A549 (cell line): Measurements from ENCODE around the gene CES4A. TPM values are rescaled to one million over a fixed set of nuclear protein-coding genes. Genes with fewer than 3 reads are reported as not detected.

Experiments used
- ATAC-seq, 2 experiments: fragments of 200-7000 bp in 1 of 2; fragments of >200 bp in 1 of 2; cut with Nextera tagmentation in 1 of 2; cut with Tn5 transposase in 1 of 2; 3 replicates each; pipeline versions ENCODE4 v1.8.0 to v1.9.1; 2018 to 2020; ENCODE audit warnings: mild to moderate bottlenecking in 1 of 2, moderate library complexity in 1 of 2
- CTCF ChIA-PET: fragments of 300-600 bp; sonication (Branson Sonifier 250); formaldehyde crosslinking; extraction: SDS; loops from one replicate; lab custom pipeline; 2021; ENCODE audit warnings: antibody characterized with exemption, inconsistent platforms; lab: Yijun Ruan, JAX
- POLR2A ChIA-PET: fragments of 350-600 bp; formaldehyde crosslinking; extraction: SDS; loops from one replicate; lab custom pipeline; 2021; ENCODE audit warnings: antibody characterized with exemption, inconsistent platforms; lab: Yijun Ruan, JAX
- DNase-seq, 2 experiments: peaks; one replicate each; pipeline versions ENCODE4 v3.0.0 to v3.0.0-alpha.2; 2011 to 2016; ENCODE audit warnings: low read depth in 1 of 2, low spot score in 1 of 2
- FAIRE-seq: peaks from 2 replicates; lab custom pipeline; 2011; peaks lifted over from hg19 to GRCh38; lab: Jason Lieb, UNC
- H3K27ac ChIP-seq, 2 experiments: fragments of >200 bp; sonication (Bioruptor Twin); formaldehyde crosslinking; 3 replicates each; pipeline ENCODE4 v1.5.1; 2016 to 2017
- H3K4me1 ChIP-seq: fragments of >200 bp; sonication (Bioruptor Twin); formaldehyde crosslinking; 3 replicates; pipeline ENCODE4 v1.6.1; 2016
- H3K4me2 ChIP-seq: fragments of >200 bp; sonication (Bioruptor Twin); formaldehyde crosslinking; 3 replicates; pipeline ENCODE4 v1.6.1; 2016
- H3K4me3 ChIP-seq: fragments of >200 bp; sonication (Bioruptor Twin); formaldehyde crosslinking; 3 replicates; pipeline ENCODE4 v1.5.1; 2016
- H3K9me3 ChIP-seq: fragments of >200 bp; sonication (Bioruptor Twin); formaldehyde crosslinking; 3 replicates; pipeline ENCODE4 v1.6.1; 2016
- BHLHE40 ChIP-seq: IDR thresholded peaks from 2 replicates; pipeline ENCODE4 v1.6.1; 2012; ENCODE audit warnings: low read depth, low read length, inconsistent platforms
- CBX2 ChIP-seq: fragments of 200-600 bp; sonication (generic); IDR thresholded peaks from 2 replicates; pipeline ENCODE4 v1.6.1; 2016; ENCODE audit warnings: low read depth, mild to moderate bottlenecking, borderline replicate concordance
- CBX8 ChIP-seq: fragments of 200-600 bp; sonication (generic); IDR thresholded peaks from 2 replicates; pipeline ENCODE4 v1.6.1; 2016
- CEBPB ChIP-seq, 2 experiments: fragments of >200 bp in 1 of 2; sonication (Bioruptor Twin) in 1 of 2; formaldehyde crosslinking in 1 of 2; IDR thresholded peaks; 2 replicates each; pipeline ENCODE4 v1.6.1; 2012 to 2016
- CHD4 ChIP-seq: fragments of 200-600 bp; sonication (generic); IDR thresholded peaks from 2 replicates; pipeline ENCODE4 v1.6.1; 2016; ENCODE audit warnings: antibody characterized with exemption, mild to moderate bottlenecking, borderline replicate concordance
- CTCF ChIP-seq: fragments of >200 bp; sonication (Bioruptor Twin); formaldehyde crosslinking; IDR thresholded peaks from 3 replicates; pipeline ENCODE4 v1.5.1; 2016
- GATA3 ChIP-seq: IDR thresholded peaks from 2 replicates; pipeline ENCODE4 v1.6.1; 2012; ENCODE audit warnings: borderline replicate concordance
- HOXA7 ChIP-seq: fragments of 250-450 bp; sonication (Bioruptor Pico); IDR thresholded peaks from 2 replicates; pipeline ENCODE4 v1.5.0; 2020; ENCODE audit warnings: mild to moderate bottlenecking, moderate library complexity
- KDM1A ChIP-seq: fragments of 200-600 bp; sonication (generic); IDR thresholded peaks from 2 replicates; pipeline ENCODE4 v1.6.1; 2016; ENCODE audit warnings: low read depth, mild to moderate bottlenecking
- KDM5A ChIP-seq: fragments of 200-600 bp; sonication (generic); IDR thresholded peaks from 2 replicates; pipeline ENCODE4 v1.6.1; 2016; ENCODE audit warnings: antibody characterized with exemption, mild to moderate bottlenecking
- MAZ ChIP-seq: fragments of 150-350 bp; IDR thresholded peaks from 2 replicates; pipeline ENCODE4 v1.6.1; 2014; ENCODE audit warnings: antibody characterized with exemption, low read depth, low read length, borderline replicate concordance
- NR3C1 ChIP-seq: fragments of >200 bp; sonication (Bioruptor Twin); formaldehyde crosslinking; IDR thresholded peaks from 3 replicates; pipeline ENCODE4 v1.6.1; 2017
- RNF2 ChIP-seq: fragments of 200-600 bp; sonication (generic); IDR thresholded peaks from 2 replicates; pipeline ENCODE4 v1.6.1; 2016; ENCODE audit warnings: low read depth, mild to moderate bottlenecking, antibody characterized with exemption, moderate library complexity, borderline replicate concordance
- SMC3 ChIP-seq: fragments of >200 bp; sonication (Bioruptor Twin); formaldehyde crosslinking; IDR thresholded peaks from 3 replicates; pipeline ENCODE4 v1.6.1; 2018; ENCODE audit warnings: inconsistent platforms
- SREBF2 ChIP-seq: fragments of 450-650 bp; IDR thresholded peaks from 2 replicates; pipeline ENCODE4 v1.6.1; 2014; ENCODE audit warnings: mild to moderate bottlenecking, moderate library complexity
- TFCP2L1 ChIP-seq: fragments of 250-450 bp; sonication (Bioruptor Pico); IDR thresholded peaks from 2 replicates; pipeline ENCODE4 v1.5.0; 2021; ENCODE audit warnings: mild to moderate bottlenecking
- ZC3H11A ChIP-seq: fragments of 450-650 bp; IDR thresholded peaks from 2 replicates; pipeline ENCODE4 v1.6.1; 2014; ENCODE audit warnings: antibody characterized with exemption, mild to moderate bottlenecking
- WGBS: methylation state at CpG from one replicate; pipeline ENCODE4 v1.1.6; 2017; ENCODE audit errors: missing lambda C conversion rate; 5-methylcytosine and 5-hydroxymethylcytosine counted together
- polyA plus RNA-seq, 4 experiments: library from polyadenylated mRNA; depleted of rRNA in 3 of 4; stranded (reverse); fragments of >200 nt; fragmentation: RNase III in 1 of 4; extraction: RNeasy Plus Mini Kit Qiagen cat#74134 plus additional on column Dnase treatment in 1 of 4; gene quantifications; 2 replicates in 3 of 4; 3 replicates in 1 of 4; pipeline ENCODE4 v1.2.3, GENCODE V29; 2011 to 2017
- TF ChIP-seq, protein P1 (sequence below): IDR thresholded peaks from 2 replicates; pipeline ENCODE4 v1.6.1; 2012
- TF ChIP-seq, protein P2 (sequence below): fragments of 200-600 bp; sonication (generic); IDR thresholded peaks from 2 replicates; pipeline ENCODE4 v1.6.1; 2016; ENCODE audit warnings: antibody characterized with exemption, mild to moderate bottlenecking, moderate library complexity
- TF ChIP-seq, protein P3 (sequence below): fragments of >200 bp; sonication (Bioruptor Twin); formaldehyde crosslinking; IDR thresholded peaks from 2 replicates; pipeline ENCODE4 v1.6.1; 2016

The CES4A gene
- polyA plus RNA-seq, 2 of the 4 experiments (the other 2 are of a cell fraction): 2.8 to 3.5 TPM

DNA sequence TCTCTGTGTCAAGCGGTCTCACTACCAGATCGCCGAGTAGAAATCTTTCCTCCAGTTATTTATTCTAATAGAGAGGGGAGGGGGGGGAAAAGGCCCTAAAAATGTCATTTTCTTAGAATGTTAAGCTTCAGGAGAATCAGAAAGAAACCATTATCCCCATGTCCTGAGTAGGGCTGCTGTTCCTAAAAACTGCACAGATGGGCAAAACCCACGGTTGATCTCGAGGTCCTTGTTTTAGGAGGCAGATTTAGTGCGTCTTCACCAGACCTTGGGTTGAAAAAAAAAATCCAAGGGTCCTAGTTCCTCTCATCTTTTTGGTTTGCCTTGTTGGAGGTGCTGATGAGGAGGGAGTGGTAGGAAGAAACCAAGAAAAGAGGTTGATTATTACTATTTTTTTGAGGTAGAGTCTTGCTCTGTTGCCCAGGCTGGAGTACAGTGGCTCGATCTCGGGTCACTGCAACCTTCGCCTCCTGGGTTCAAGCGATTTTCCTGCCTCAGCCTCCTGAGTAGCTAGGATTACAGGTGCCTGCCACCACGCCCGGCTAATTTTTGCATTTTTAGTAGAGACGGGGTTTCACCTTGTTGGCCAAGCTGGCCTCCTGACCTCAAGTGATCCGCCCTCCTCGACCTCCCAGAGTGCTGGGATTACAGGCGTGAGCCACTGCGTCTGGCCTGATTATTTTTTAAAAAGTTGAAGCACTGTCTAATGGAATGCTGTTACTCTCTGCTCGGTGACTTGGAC, 42.0 kb downstream of the CES4A start:
- peak overlapping the region; percentile 72 to 93 for H3K27ac ChIP-seq
- TF ChIP-seq MAZ: no peak
- TF ChIP-seq, protein P1, sequence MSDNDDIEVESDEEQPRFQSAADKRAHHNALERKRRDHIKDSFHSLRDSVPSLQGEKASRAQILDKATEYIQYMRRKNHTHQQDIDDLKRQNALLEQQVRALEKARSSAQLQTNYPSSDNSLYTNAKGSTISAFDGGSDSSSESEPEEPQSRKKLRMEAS: 0 out of 2 replicates have a peak, but pooled peaks have one; percentile 15
- TF ChIP-seq, all 56 proteins: peak for 1
- POLR2A ChIA-PET: no interaction called here

GRCh38 chr16:67034487-67034886, 46.1 kb downstream of the CES4A start:
- ChIA-PET CTCF (interaction anchor here (1.7 kb wide), 1 partner anchor 9 kb away, joined by 6 read pairs; no protein-coding TSS in a partner anchor), POLR2A (no interaction called here)
- FAIRE-seq: no peak
- WGBS: 83% methylated on average over 4 of the region's 4 CpGs
- DNase-seq: no peak
- H3K27ac ChIP-seq: no peak overlapping the region
- H3K9me3 ChIP-seq: no peaks in the 10 kb centered on the region
- H3K4me1 ChIP-seq: peaks cover 12% of the 10 kb centered on the region
- H3K4me3 ChIP-seq: no peak overlapping the region
- ATAC-seq: no peak
- no peak for TF ChIP-seq CHD4
- TF ChIP-seq HOXA7 (CRISPR knock-in tag): no peak
- TF ChIP-seq SMC3: no peak
- TF ChIP-seq RNF2: no peak
- TF ChIP-seq CBX2: no peak
- no peak for TF ChIP-seq CEBPB (IDR thresholded peaks at IDR 0.05)
- no peak for TF ChIP-seq NR3C1
- TF ChIP-seq, protein P2, sequence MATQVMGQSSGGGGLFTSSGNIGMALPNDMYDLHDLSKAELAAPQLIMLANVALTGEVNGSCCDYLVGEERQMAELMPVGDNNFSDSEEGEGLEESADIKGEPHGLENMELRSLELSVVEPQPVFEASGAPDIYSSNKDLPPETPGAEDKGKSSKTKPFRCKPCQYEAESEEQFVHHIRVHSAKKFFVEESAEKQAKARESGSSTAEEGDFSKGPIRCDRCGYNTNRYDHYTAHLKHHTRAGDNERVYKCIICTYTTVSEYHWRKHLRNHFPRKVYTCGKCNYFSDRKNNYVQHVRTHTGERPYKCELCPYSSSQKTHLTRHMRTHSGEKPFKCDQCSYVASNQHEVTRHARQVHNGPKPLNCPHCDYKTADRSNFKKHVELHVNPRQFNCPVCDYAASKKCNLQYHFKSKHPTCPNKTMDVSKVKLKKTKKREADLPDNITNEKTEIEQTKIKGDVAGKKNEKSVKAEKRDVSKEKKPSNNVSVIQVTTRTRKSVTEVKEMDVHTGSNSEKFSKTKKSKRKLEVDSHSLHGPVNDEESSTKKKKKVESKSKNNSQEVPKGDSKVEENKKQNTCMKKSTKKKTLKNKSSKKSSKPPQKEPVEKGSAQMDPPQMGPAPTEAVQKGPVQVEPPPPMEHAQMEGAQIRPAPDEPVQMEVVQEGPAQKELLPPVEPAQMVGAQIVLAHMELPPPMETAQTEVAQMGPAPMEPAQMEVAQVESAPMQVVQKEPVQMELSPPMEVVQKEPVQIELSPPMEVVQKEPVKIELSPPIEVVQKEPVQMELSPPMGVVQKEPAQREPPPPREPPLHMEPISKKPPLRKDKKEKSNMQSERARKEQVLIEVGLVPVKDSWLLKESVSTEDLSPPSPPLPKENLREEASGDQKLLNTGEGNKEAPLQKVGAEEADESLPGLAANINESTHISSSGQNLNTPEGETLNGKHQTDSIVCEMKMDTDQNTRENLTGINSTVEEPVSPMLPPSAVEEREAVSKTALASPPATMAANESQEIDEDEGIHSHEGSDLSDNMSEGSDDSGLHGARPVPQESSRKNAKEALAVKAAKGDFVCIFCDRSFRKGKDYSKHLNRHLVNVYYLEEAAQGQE: no peak
- TF ChIP-seq, protein P3, sequence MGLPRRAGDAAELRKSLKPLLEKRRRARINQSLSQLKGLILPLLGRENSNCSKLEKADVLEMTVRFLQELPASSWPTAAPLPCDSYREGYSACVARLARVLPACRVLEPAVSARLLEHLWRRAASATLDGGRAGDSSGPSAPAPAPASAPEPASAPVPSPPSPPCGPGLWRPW: no peak
- no peak for TF ChIP-seq CBX8
- no peak for TF ChIP-seq SREBF2
- TF ChIP-seq KDM1A: no peak
- no peak for TF ChIP-seq CTCF
- no peak for TF ChIP-seq TFCP2L1 (CRISPR knock-in tag)
- TF ChIP-seq ZC3H11A: no peak
- TF ChIP-seq BHLHE40: no peak
- no peak for TF ChIP-seq KDM5A
- TF ChIP-seq GATA3: no peak
- no peak overlapping the region for H3K4me2 ChIP-seq

More for the DNA sequence above, 42.0 kb downstream of the CES4A start:
- DNase-seq (no peak), ATAC-seq (no peak), FAIRE-seq (no peak)
- H3K4me3 ChIP-seq: peak overlapping the region; percentile 95
- H3K4me1 ChIP-seq: peaks cover 12% of the 10 kb centered on the region
- 56% methylated on average over 18 of the region's 18 CpGs for WGBS
- CTCF ChIA-PET: interaction anchor here (0.6 to 2.3 kb wide), 10 partner anchors 12 to 125 kb away, joined by 3 to 12 read pairs (median 4); no protein-coding TSS in a partner anchor
- H3K9me3 ChIP-seq: no peaks in the 10 kb centered on the region
- H3K4me2 ChIP-seq: peak overlapping the region; percentile 99
